ENCODE results near the gene XRCC3.

Gene XRCC3

DNA sequence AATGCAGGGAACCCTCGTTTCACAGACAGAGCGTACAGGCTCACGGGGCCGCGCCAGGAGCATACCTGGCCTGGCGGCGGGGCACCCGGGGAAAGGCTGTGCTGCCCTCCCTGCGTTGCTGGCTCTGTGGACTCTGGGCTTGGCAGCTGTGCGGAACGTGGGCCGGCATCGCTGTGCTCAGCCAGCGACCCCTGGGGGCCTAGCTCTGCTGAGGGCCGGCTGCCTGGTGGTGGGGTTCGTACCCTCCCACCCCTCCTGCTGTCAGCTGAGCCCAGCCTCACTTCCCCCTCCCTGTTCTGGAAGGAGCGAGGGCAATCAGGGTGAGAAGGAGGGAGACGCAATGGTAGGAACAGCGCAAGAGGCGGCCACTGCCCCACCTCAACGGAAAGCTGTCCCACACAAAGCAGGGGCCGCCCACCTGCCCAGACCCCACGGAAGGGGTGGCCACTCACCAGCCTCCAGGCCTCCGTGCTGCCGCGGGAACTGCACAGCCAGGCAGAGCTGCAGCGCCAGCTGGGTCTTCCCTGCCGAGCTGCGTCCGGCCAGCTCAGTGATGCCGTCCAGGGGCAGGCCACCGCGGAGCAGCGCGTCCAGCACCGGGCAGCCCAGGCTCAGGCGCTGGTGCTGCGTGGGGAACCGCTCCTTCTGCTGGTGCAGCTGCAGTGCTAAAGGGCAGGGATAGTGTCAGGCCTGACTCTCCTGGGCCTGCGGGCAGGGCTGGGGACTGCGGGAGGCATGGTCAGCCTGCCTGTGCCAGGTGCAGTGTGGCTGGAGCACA is 8.5 kb downstream of the XRCC3 start:
- DNase-seq (ENCODE audit: low read depth in 2 of 2): no peak

DNA sequence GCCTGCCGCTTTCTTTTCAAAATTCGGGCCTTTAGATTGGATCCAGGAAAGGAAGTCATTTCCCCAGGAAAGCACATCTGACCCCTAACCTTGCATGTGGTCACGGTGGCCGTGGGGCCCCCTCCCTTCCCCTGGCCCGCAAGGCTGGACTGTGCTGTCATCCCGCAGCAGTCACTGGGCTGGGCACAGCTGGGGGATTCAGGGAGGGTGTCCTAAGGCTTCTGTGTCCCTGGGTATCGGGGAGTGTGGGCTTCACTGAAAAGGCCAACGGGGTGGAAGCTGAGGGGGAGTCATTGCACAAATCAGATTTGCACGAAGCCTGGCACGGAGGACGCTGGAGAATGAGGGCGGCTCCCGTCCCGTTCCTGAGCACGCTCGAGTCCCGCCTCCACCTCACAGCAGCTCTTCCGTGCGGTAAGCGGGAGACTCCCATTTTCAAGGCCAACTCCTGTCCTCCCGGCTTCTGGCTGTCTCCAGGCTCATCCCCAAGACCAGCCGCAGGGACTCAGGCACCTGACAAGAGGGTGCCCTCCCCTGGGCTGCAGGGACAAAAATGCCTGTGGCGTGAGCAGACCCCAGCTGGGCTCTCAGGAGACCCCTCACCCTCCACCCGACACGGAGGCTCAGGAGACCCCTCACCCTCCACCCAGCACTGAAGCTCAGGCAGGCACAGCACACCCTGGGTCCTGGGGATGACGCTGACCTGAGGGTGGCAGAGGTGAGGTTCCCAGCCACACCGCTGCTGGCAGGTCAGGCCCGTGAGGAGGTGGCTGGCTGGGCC is 9.6 kb downstream of the XRCC3 start:
- DNase-seq (ENCODE audit: low read depth in 2 of 2): no peak

DNA sequence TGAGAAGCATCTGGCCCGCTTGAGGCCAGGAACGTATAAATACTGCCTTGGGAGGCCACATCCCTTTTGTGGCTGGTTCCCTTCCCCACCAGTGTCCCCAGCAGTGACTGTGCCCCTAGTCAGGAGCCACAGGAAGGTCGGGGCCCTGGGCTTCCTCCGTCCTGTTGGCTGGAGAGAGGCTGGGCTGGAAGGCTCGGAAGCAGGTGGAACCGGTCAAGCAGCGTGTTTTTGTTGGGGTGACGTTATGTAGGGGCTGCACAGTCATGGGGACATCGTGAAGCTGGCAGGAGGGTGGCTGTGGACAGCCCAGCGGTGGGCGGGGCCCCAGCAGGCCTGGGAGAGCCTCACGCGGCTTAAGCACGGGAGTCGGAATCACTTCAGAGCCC is 10.1 kb downstream of the XRCC3 start:
- DNase-seq (ENCODE audit: low read depth in 2 of 2): no peak

DNA sequence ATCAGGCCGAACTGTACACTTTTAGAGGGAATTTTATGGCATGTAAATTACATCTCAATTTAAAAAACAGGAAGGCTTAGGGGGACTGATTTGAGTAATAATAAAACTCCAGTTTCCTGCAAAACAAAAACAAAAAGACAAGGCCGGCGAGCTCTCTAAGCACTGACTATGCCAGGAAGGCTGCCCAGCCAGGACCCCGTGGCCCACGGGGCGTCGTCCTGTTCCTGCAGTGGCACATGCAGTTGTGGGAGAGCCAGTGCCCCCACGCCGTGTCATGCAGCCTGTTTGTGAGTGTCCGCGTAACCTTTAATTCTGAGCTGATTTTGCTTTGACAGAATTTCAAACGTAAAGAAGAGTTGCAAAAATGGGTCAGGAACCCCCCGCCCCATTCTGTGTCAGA is 10.5 kb downstream of the XRCC3 start:
- no peak for DNase-seq (ENCODE audit: low read depth in 2 of 2)

DNA sequence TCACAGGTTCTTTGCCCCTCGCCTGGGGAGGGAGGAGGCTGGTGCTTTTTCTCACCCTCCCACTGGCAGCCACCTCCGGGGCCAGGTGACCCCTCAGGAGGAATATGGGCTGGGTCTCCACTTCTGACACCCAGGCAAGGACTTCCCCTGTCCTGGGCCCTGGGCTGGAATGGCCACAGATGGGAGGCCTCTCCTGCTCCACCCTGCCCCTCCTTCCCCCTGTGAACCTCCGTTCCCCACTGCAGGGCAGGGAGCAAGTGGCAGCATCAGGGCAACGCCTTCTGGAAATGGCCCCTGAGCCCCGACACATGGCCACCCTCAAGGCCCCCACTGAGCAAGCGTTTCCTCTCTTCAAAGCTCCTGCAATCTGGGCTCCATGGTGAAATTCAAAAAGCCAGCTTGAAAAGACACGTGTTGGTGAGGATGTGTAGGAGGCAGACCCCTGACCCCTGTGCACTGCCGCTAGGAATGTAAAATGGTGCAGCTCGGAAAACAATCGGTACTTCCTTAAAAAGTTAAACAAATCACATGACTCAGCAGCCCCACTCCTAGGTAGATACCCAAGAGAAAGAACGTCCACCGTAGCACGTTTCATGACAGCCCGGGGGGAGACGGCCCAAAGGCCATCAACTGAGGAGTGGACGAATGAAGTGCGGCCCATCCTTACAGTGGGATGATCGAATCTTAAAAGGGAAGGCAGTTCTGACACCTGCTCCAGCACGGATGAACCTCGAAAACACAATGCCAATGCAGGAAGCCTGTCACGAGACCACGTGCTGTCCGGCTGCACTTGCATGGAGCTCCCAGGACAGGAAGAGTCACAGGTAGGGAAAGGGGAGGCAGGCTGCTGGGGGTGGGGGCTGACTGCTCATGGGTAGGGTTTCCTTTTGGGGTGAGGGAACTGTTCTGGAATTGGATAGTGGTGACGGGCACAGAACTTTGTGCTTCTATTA is 11.5 kb downstream of the XRCC3 start:
- no peak for DNase-seq (ENCODE audit: low read depth in 2 of 2)

DNA sequence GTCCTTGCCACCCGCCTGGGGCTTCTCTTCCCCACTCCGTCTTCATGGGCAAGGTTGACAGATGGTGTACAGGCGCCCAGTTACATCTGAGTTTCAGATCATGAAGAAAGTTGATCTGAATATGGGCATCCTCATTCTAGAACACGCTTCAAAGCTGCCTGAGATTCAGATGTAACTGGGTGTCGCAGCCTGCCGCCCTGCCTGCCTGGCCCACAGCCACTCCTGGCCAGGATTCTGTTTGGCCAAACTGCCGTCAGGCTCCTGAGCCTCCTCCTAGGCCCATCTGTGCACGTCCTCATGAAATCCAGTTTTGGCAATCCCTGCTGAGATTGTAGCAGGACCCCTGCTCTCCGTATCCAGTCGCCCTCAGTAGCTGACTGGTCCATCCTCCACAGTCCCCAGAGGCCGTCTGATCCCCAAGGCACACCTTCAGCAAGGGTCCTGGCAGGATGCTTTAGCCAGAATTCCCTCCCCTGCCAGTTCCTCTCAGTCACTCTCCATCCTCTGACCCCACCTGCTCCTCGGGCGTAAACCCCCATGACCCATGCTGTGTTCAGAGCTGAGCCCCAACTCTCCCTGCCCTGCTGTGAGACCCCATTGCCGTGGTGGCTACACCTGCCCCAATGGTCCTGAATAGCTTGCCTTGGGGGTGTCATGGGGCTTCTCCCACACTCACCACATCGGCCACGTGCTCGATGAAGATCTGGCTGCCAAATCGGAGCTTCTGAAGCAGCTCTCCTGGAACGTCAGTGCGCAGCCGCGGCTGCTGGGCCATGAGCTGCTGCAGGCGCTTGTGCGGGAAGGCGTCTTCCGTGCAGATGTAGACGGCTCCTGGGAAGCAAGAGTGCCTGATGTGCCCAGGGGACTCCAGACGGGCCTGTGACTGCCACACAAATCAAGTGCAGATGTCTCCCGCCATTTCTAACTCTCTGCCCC is 12.5 kb downstream of the XRCC3 start:
- no peak for DNase-seq (ENCODE audit: low read depth in 2 of 2)

DNA sequence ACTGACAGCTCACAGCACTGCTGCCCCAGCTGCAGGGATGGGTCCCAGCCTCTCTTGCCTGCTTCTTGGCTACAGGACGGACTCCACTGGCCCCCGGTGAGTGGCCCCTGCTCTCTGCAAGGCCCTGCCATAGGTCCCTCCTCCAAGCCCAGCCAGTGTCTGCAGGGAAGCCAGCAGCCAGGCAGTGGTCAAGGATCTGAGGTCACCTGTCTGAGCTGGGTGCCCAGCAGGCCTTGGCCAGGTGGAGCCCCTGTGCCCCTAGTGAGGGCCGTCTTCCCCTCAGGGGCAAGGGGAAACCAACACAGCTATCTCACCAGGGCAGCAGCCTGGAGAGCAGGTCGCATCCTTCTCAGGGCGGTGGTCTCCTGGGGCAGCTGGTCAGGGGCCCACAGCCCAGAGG is 13.2 kb downstream of the XRCC3 start:
- DNase-seq (ENCODE audit: low read depth in 2 of 2): no peak

DNA sequence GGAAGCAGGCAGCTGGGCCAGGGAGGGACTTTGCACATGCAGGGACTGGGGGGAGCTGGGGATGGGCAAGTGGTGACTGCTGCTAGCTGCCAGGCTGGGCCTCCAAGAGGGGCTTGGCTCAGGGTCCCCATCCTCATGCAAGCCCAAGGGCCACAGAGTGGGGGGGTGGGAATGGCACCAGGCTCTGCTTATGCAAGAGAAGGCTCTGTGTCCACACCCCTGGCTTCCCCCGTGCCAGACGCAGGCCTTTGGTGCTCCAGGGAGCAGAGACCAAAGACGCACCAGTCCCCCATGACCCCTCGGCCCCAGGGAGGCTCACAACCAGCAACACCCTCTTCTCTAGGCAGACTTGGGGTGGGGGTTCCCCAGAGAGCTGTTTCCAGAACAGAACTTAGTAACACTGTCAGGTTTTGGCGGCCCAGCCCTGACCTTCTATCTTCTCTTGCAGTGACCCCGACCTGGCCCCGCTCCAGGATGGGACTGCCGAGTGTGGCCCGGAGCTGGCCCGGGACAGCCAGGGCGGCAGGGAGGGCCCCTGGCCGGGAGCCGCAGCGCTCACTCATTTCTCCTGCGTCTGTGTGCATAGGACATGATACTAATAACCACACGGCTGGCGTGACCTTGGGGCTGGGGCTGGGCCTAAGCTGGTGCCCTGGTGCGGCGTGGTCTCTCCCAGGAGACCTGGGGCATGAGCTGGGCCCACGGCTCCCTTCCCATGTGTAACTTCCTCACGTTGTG is 14.3 kb downstream of the XRCC3 start:
- no peak for DNase-seq (ENCODE audit: low read depth in 2 of 2)

DNA sequence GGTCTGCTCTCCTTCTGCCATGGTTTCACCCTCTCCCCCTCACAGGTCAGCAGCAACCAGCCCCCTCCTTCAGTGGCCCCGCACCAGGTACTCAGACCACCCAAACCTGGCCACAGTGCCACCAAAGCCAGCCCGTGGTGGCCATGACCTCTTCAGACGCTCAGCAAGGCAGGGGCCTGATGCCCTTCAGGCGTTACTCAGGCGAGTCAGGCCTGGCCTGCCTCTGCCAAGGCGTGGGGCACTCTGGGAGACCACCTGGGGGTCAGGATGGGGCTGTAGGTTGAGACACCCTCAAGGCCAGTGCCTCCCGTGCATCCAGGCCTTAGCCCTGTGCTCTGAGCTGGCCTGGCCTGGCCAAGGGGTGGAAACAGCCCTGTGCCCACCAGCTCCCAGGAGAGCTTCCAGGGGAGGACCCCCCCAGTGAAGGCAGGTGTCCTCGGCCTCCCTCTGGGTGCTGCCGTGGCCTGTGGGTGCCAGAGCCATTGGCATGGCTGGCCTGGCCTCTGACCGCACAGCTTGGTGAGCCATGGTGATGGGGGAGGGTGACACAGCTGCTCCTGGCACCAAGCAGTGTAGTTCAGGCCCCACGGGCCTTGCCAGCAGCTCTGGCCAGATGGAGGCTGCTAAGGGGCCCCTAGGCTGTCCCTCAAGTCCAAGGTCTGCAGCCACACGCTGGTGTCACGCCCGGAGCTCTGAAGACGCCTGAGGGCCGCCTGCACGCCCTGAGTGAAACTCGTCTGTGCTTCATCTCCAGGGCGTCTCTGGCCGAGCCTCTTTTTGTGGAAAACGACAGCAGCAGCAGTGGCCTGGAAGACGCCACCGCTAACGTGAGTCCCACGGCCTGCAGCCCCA is 15.1 kb downstream of the XRCC3 start:
- no peak for DNase-seq (ENCODE audit: low read depth in 2 of 2)

DNA sequence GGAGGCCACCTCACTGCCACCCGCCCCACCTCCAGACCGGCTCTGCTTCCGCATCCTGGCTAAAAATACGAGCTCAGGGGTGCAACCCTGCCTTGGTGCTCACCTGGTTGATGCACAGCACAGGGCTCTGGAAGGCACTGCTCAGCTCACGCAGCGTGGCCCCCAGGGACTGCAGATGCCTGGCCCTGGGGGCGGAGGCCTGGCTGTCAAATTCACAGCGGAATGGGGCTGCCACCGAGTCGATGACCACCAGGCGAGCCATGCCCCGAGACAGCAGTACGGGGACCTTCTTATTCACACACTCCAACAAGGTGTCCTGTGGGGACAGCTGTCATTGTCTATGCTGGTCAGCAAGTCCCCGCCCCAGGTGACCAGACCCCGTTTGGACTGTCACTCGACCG is 16.0 kb downstream of the XRCC3 start:
- DNase-seq (ENCODE audit: low read depth in 2 of 2): no peak

DNA sequence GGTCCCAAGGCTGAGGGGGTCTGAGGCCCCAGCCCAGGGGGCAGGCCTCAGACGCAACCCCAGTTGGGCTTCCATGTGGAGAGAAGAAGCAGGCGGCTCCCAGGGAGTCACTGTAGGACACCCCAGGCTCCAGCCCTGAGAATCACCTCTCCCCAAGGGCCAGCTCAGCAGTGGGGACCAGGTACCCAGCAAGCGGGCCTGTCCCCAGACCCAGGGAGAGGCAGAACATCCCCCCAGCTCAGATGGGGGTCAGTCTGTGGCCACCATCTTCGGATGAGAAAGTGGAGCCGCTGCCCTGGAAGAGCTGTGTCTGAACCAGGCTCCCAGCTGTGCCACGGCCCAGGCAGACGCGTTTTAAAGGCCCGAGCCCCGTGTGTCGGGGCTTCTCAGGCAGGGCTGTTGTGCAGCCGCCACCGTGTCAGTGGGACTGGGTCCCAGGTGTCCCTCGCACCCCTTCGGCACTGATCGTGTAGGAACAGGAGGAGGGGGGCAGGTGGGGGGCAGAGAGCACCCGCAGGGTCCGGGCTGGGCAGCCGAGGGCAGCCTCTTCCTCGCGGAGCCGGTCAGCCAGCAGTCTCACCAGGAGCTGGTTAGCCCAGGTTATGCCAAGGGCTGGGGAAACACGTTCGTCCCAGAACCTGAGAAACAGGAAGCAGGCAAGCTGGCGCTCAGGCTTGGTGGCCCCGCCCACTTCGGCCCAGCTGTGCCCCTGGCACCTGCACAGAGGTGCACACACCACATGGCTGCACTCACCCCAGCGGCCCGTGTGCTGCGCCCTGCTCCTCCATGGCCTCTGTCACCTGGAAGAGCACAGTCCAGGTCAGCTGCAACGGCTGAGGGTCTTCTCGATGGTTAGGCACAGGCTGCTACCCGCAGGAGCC is 16.6 kb downstream of the XRCC3 start:
- no peak for DNase-seq (ENCODE audit: low read depth in 2 of 2)

DNA sequence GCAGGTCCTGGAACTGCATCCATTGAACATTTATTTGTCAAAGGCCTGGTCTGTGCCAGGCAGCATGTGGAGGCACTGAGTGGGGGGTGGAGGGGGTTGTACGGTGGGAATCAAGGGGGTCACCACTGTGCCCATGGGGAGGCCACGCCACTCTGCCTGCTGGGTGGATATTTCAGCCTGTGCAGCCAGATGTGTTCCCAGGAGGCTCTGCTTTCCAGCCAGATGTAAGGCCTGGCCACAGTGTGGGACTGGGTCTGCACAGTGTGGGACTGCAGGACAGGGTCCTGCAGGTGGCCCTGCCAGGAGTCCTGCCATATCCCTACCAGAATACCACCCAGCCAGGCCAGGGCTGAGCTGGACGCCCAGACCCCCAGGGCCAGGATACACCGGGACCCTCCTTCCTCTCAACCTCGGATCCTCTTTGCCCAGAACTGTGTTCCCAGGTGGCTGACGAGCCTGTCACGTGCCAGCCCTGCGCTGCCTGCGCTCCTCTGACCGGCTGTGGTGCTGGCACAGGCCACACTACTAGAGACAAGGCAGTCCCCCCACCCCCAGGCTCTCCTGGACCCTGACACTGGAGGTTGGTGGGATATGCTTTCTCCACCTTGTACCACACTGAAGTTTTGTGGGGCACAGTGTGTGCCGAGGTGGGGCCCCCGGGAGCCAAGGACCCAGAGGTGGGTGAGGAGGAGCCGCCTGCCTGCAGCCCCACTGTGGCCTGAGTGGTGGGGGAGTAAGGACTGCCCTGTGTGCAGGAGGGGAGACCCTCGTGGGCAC is 17.5 kb downstream of the XRCC3 start:
- no peak for DNase-seq (ENCODE audit: low read depth in 2 of 2)

DNA sequence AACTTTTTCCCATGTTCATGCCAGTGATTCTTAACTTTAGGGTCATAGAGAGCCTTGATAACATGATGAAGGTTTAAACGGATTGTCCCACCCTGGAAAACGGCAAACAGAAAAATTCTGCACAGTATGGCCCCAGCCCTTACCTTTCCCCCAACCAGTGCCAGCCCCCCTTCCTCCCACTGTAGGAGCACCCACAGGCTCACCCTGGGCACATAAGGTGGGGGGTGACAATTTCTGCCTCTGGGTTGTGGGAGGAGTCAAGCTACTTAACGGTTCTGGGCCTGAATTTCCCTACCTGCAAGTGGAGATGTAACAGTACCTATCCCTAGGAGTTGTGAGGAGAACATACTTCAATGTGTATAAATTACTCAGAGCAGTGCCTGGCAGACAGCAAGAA is 18.0 kb downstream of the XRCC3 start:
- DNase-seq (ENCODE audit: low read depth in 2 of 2): no peak

DNA sequence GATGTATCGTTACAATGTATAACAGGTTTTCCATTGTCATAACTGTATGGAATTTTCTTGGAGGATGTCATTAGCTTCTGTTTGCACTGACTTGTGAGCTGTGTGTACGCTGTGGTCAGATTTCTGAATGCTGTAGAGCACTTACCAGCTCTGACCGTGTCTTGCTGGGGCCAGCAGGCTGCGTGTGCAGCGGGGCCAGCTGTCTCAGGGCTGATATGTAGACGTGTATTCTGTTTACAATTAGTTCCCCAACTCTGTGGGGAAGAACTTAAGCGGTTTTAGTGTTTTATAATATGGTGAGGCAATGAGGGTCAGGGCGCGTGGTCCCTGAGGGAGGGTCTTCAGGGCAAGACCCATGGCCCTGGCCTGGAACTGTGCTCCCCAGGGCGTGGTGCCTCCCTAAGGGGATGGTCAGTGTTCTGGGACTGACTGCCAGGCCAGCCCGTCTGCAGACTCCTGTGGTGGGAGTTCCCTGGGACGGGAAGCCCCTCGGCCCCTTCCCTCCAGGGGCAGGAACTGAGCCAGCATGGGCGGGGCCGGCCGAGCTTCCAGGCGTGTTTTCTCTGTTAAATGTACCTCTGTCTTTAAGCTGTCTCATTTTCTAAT is 18.7 kb downstream of the XRCC3 start:
- DNase-seq (ENCODE audit: low read depth in 2 of 2): no peak

DNA sequence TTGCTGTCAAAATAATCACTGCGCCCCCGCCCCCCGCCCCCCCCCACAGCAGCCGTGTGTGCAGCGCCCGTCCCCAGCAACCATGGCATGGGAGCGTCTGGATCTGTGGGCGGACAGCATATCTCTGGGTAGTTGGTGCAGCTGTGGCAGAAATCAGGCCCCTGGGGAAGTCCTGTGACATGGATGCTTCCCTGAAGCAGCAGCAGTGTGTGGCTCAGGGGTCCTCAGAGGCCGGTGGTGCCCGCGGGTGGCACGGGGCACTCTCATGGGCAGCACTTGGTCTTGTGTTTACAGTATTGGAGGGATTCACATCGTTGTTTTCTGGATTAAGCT is 19.2 kb downstream of the XRCC3 start:
- no peak for DNase-seq (ENCODE audit: low read depth in 2 of 2)

DNA sequence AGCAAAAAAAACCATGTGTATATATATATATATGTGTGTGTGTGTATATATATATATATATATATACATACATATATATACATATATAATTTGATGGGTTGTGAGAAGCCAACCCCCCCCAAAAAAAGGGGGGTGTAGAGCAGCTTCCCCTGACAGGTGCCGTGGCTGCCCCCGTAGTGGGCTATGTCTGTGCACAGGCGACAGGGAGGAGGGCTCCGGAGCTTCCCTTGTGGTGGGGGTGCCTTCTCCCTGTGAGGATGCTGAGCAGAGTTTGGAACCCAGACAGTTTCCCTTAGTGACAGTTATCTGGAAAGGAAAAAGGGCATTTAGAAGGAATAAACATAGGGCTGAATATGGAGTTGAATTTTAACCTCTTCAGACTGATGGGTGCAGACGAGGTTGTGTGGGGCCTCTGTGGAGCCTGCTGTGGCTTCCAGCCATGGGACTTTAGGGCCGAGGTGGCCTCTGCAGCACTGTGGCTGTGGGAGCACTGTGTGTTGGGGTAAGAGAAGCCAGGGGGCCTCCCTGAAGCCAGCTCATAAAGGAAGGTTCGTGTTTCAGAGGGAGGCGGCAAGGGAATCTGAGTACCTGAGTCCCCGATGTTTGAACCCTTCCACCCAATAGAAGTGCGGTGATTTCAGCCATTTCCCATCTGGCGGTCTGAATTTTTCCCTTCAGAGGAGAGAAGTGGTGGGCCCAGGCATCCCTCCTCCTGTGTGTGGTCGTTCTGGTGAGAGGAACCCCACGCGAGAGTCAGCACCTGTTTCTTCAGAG is 19.8 kb downstream of the XRCC3 start:
- no peak for DNase-seq (ENCODE audit: low read depth in 2 of 2)

DNA sequence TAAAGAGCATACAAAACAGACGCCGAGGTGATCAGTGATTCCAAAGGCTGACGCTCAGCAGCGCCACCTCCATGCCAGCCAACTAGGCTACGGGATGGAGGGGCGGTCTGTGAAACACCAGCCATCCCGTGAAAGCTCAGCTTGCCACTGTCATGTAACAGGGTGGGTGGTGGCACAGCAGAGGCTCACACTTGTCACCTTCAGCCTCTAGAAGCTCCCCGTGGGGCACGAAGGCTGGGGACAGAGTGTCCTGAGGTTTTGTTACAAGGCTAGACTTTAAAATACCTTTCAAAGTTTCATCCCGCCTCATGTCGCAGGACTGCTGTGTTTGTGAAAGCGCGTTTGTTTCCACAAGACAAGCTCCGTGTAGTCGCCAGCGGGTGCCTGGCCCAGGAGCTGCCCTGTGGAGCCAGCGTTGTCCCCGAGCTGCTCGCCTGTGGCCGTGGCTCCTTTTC is 20.7 kb downstream of the XRCC3 start:
- no peak for DNase-seq (ENCODE audit: low read depth in 2 of 2)
